HG02588 (cell line): ENCODE data around the gene LENG8.
"Not testable (repeated sequence)": the region's sequence is repeated elsewhere in the genome, so short reads cannot be mapped to it uniquely, and the experiment has no call there.

ENCODE experiments used
- ATAC-seq: cut with Tn5 transposase; IDR thresholded peaks from one replicate; pipeline ENCODE4 v1.9.1; 2021; ENCODE audit warnings: mild to moderate bottlenecking, moderate library complexity; ENCODE audit not compliant: unreplicated experiment

The LENG8 gene

GRCh38 chr19:54439174-54439851 lies 9.7 kb upstream of the LENG8 start:
- ATAC-seq: no peak

GRCh38 chr19:54440641-54441040 lies 8.4 kb upstream of the LENG8 start:
- ATAC-seq: no peak

- no peak for ATAC-seq
Observed at GRCh38 chr19:54444737-54445136, 4.3 kb upstream of the LENG8 start.

GRCh38 chr19:54446349-54446748 lies 2.6 kb upstream of the LENG8 start:
- not testable (repeated sequence) for ATAC-seq

- no peak for ATAC-seq
Observed at GRCh38 chr19:54448040-54448773, 792 bp upstream of the LENG8 start.

GRCh38 chr19:54449701-54450069 lies 686 bp downstream of the LENG8 start:
- no peak for ATAC-seq

- no peak for ATAC-seq
Observed at GRCh38 chr19:54451331-54451871, 2.4 kb downstream of the LENG8 start.

GRCh38 chr19:54451997-54452396 lies 3.0 kb downstream of the LENG8 start:
- ATAC-seq: no peak

GRCh38 chr19:54452626-54453025 lies 3.6 kb downstream of the LENG8 start:
- ATAC-seq: no peak

- no peak for ATAC-seq
Observed at GRCh38 chr19:54453921-54454780, 5.2 kb downstream of the LENG8 start.

- no peak for ATAC-seq
Observed at GRCh38 chr19:54454781-54455675, 6.0 kb downstream of the LENG8 start.

GRCh38 chr19:54455786-54456422 lies 6.9 kb downstream of the LENG8 start:
- ATAC-seq: no peak

- no peak for ATAC-seq
Observed at GRCh38 chr19:54456423-54457373, 7.7 kb downstream of the LENG8 start.

GRCh38 chr19:54457773-54458647 lies 9.0 kb downstream of the LENG8 start:
- no peak for ATAC-seq

GRCh38 chr19:54458648-54459281 lies 9.8 kb downstream of the LENG8 start:
- no peak for ATAC-seq

- ATAC-seq: no peak
Observed at GRCh38 chr19:54459282-54460229, 10.6 kb downstream of the LENG8 start.
